Measurements from ENCODE around the gene ATP6V1C2.

DNA sequence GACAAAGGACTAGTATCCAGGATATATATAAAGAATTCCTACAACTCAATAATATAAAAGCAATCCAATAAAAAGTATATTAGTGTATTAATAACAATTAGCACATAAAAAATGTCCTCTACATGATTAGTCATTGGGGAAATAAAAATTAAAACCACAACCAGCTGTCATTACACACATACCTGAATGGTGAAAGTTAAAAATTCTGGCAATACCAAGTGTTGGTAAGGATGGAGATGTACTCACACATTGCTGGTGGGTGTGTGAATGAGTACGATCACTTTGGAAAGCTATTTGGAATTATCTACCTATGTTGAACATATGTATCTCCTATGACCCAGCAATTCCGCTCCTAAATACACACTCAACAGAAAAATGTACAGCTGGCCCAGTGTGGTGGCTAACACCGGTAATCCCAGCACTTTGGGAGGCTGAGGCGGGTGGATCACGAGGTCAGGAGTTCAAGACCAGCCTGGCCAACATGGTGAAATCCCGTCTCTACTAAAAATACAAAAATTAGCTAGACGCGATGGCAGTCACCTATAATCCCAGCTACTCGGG lies 17.3 kb upstream of the ATP6V1C2 start:
- TF ChIP-seq RFX5 (IDR thresholded peaks at IDR 0.05) (no peak), BHLHE40 (IDR thresholded peaks at IDR 0.05; ENCODE audit: low read depth, low read length) (no peak), USF2 (IDR thresholded peaks at IDR 0.05) (no peak), EP300 (IDR thresholded peaks at IDR 0.05) (no peak), HDAC2 (IDR thresholded peaks at IDR 0.05) (no peak), MYC (IDR thresholded peaks at IDR 0.05; ENCODE audit: borderline replicate concordance, low read length) (no peak), CHD2 (IDR thresholded peaks at IDR 0.05; ENCODE audit: low read length, partially characterized antibody) (no peak), POLR2A (IDR thresholded peaks at IDR 0.05; ENCODE audit: low read length) (no peak), CEBPB (IDR thresholded peaks at IDR 0.05) (no peak), RAD21 (conservative IDR thresholded peaks at IDR 0.05 in 1 of 2, IDR thresholded peaks at IDR 0.05 in 1 of 2) (no peak), SMC3 (IDR thresholded peaks at IDR 0.05) (no peak), PBX3 (IDR thresholded peaks at IDR 0.05) (no peak)
- TF ChIP-seq, protein P1, sequence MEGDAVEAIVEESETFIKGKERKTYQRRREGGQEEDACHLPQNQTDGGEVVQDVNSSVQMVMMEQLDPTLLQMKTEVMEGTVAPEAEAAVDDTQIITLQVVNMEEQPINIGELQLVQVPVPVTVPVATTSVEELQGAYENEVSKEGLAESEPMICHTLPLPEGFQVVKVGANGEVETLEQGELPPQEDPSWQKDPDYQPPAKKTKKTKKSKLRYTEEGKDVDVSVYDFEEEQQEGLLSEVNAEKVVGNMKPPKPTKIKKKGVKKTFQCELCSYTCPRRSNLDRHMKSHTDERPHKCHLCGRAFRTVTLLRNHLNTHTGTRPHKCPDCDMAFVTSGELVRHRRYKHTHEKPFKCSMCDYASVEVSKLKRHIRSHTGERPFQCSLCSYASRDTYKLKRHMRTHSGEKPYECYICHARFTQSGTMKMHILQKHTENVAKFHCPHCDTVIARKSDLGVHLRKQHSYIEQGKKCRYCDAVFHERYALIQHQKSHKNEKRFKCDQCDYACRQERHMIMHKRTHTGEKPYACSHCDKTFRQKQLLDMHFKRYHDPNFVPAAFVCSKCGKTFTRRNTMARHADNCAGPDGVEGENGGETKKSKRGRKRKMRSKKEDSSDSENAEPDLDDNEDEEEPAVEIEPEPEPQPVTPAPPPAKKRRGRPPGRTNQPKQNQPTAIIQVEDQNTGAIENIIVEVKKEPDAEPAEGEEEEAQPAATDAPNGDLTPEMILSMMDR (IDR thresholded peaks at IDR 0.05) = no peak
- TF ChIP-seq, protein P2, sequence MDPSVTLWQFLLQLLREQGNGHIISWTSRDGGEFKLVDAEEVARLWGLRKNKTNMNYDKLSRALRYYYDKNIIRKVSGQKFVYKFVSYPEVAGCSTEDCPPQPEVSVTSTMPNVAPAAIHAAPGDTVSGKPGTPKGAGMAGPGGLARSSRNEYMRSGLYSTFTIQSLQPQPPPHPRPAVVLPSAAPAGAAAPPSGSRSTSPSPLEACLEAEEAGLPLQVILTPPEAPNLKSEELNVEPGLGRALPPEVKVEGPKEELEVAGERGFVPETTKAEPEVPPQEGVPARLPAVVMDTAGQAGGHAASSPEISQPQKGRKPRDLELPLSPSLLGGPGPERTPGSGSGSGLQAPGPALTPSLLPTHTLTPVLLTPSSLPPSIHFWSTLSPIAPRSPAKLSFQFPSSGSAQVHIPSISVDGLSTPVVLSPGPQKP (IDR thresholded peaks at IDR 0.05; ENCODE audit: low read depth, low read length) = no peak
